B cell (primary cell): ENCODE data around the gene DDX39B. TPM values are rescaled to one million over a fixed set of nuclear protein-coding genes. Genes with fewer than 3 reads are reported as not detected.

ENCODE experiments used
- ATAC-seq: fragments of 200-7000 bp; cut with Tn5 transposase; one replicate; pipeline ENCODE4 v1.10.0; 2021; ENCODE audit warnings: low read depth, mild to moderate bottlenecking, moderate number of reproducible peaks, moderate library complexity
- CTCF ChIA-PET: fragments of 350-600 bp; sonication (Branson Sonifier 250); formaldehyde crosslinking; loops from one replicate; lab custom pipeline; 2021; ENCODE audit warnings: antibody characterized with exemption, inconsistent platforms; lab: Charles Lee
- POLR2A ChIA-PET: fragments of 350-600 bp; sonication (Branson Sonifier 250); formaldehyde crosslinking; loops from one replicate; lab custom pipeline; 2021; ENCODE audit warnings: antibody characterized with exemption; lab: Charles Lee
- DNase-seq: peaks from one replicate; pipeline ENCODE4 v3.0.0; 2013
- H2AFZ ChIP-seq: 2 replicates; pipeline ENCODE4 v1.6.1; 2012; ENCODE audit warnings: mild to moderate bottlenecking, low read depth, low read length; ENCODE audit not compliant: insufficient read depth, poor library complexity, severe bottlenecking
- H3K27ac ChIP-seq, 2 donors: 1 replicate in 1 of 2; 2 replicates in 1 of 2; pipeline ENCODE4 v1.5.1; 2012 to 2013; ENCODE audit warnings: low read length in 2 of 2, mild to moderate bottlenecking in 2 of 2, moderate library complexity in 1 of 2
- H3K27me3 ChIP-seq, 4 experiments: fragments of 200-600 bp in 1 of 4; sonication (generic) in 1 of 4; replicated peaks in 1 of 4; 1 replicate in 2 of 4; 2 replicates in 2 of 4; pipeline versions ENCODE4 v1.6.1 to v1.7.0; 2013 to 2016; ENCODE audit warnings: low read length in 3 of 4, mild to moderate bottlenecking in 2 of 4, mixed read lengths in 1 of 4, moderate library complexity in 1 of 4; ENCODE audit not compliant: insufficient read depth in 4 of 4, control insufficient read depth in 3 of 4; ENCODE audit errors: control extremely low read depth in 1 of 4
- H3K36me3 ChIP-seq, 2 experiments: replicated peaks in 1 of 2; 1 replicate in 1 of 2; 2 replicates in 1 of 2; pipeline versions ENCODE4 v1.6.1 to v1.7.1; 2013; ENCODE audit warnings: low read length in 1 of 2; ENCODE audit not compliant: insufficient read depth in 2 of 2, control insufficient read depth in 1 of 2; ENCODE audit errors: control extremely low read depth in 1 of 2, extremely low read depth in 1 of 2
- H3K4me1 ChIP-seq, 2 donors: fragments of 200-600 bp in 1 of 2; sonication (generic) in 1 of 2; 1 replicate in 1 of 2; 2 replicates in 1 of 2; pipeline versions ENCODE4 v1.5.1 to v1.6.1; 2013 to 2017; ENCODE audit warnings: low read length in 2 of 2; ENCODE audit not compliant: control insufficient read depth in 2 of 2, insufficient read depth in 2 of 2
- H3K4me2 ChIP-seq: replicated peaks from 2 replicates; pipeline ENCODE3; 2012; ENCODE audit warnings: mild to moderate bottlenecking, low read depth, low read length; ENCODE audit not compliant: poor library complexity, severe bottlenecking
- H3K4me3 ChIP-seq, 5 experiments: fragments of 200-600 bp in 1 of 5; sonication (generic) in 1 of 5; 1 replicate in 3 of 5; 2 replicates in 2 of 5; pipeline versions ENCODE4 v1.5.1 to v1.7.0; 2011 to 2016; ENCODE audit warnings: low read length in 4 of 5, mild to moderate bottlenecking in 4 of 5, low read depth in 2 of 5, control low read depth in 1 of 5, moderate library complexity in 1 of 5; ENCODE audit not compliant: insufficient read depth in 1 of 5; ENCODE audit errors: control extremely low read depth in 1 of 5, extremely low read depth in 1 of 5
- H3K79me2 ChIP-seq: fragments of 200-600 bp; sonication (generic); one replicate; pipeline ENCODE4 v1.6.0; 2016; ENCODE audit warnings: low read length; ENCODE audit not compliant: control insufficient read depth, insufficient read depth
- H3K9ac ChIP-seq: fragments of 200-600 bp; sonication (generic); 2 replicates; pipeline ENCODE4 v1.6.1; 2017; ENCODE audit warnings: mild to moderate bottlenecking, low read length, moderate library complexity
- H3K9me3 ChIP-seq, 3 donors: one replicate each; pipeline versions ENCODE4 v1.6.1 to v1.7.1; 2013; ENCODE audit warnings: low read length in 2 of 3; ENCODE audit not compliant: control insufficient read depth in 2 of 3, insufficient read depth in 1 of 3; ENCODE audit errors: control extremely low read depth in 1 of 3
- H4K20me1 ChIP-seq: 2 replicates; pipeline ENCODE4 v1.6.0; 2012; ENCODE audit warnings: mild to moderate bottlenecking, low read length; ENCODE audit not compliant: insufficient read depth, control insufficient read depth, poor library complexity, severe bottlenecking
- H3K27ac Mint-ChIP-seq: one replicate; pipeline ENCODE4 v1.8.0; 2021; ENCODE audit warnings: mixed read lengths
- H3K27me3 Mint-ChIP-seq: one replicate; pipeline ENCODE4 v1.8.0; 2021; ENCODE audit warnings: mixed read lengths
- H3K4me1 Mint-ChIP-seq: one replicate; pipeline ENCODE4 v1.8.0; 2021; ENCODE audit warnings: mixed read lengths
- H3K4me3 Mint-ChIP-seq: one replicate; pipeline ENCODE4 v1.8.0; 2021; ENCODE audit warnings: mixed read lengths
- H3K9me3 Mint-ChIP-seq: one replicate; pipeline ENCODE4 v1.8.0; 2022; ENCODE audit warnings: mixed read lengths; ENCODE audit not compliant: insufficient read depth
- CTCF ChIP-seq: fragments of 200-600 bp; IDR thresholded peaks from one replicate; pipeline ENCODE4 v1.8.0; 2022; ENCODE audit warnings: antibody characterized with exemption, mild to moderate bottlenecking
- EZH2 ChIP-seq: IDR thresholded peaks from 2 replicates; pipeline ENCODE4 v1.6.1; 2012; ENCODE audit warnings: borderline replicate concordance, low read depth, mild to moderate bottlenecking, moderate library complexity, low read length; ENCODE audit not compliant: insufficient read depth, poor library complexity, severe bottlenecking
- WGBS: methylation state at CpG from one replicate; pipeline ENCODE4 v1.1.5; 2013; ENCODE audit warnings: missing lambda C conversion rate; ENCODE audit not compliant: insufficient coverage; 5-methylcytosine and 5-hydroxymethylcytosine counted together
- intact Hi-C: fragments of 100-400 bp; cut with micrococcal nuclease; formaldehyde crosslinking; loops from one replicate; pipeline ENCODE4 v1.10.0; 2022
- polyA plus RNA-seq: library from polyadenylated mRNA; depleted of rRNA; stranded (reverse); fragments of >200 nt; gene quantifications from 2 replicates; pipeline ENCODE4 v1.2.3, GENCODE V29; 2012
- total RNA-seq, 2 donors: library from RNA; stranded (reverse); fragments of 120-200 nt in 1 of 2; gene quantifications; 1 replicate in 1 of 2; 2 replicates in 1 of 2; pipeline versions ENCODE4 v1.2.3 to v1.2.4, GENCODE V29; 2013 to 2022

The DDX39B gene
- total and polyA plus RNA-seq, 2 donors (not counting 1 experiment from before 2014, with no cell fraction given), result 576 to 838 TPM

DNA sequence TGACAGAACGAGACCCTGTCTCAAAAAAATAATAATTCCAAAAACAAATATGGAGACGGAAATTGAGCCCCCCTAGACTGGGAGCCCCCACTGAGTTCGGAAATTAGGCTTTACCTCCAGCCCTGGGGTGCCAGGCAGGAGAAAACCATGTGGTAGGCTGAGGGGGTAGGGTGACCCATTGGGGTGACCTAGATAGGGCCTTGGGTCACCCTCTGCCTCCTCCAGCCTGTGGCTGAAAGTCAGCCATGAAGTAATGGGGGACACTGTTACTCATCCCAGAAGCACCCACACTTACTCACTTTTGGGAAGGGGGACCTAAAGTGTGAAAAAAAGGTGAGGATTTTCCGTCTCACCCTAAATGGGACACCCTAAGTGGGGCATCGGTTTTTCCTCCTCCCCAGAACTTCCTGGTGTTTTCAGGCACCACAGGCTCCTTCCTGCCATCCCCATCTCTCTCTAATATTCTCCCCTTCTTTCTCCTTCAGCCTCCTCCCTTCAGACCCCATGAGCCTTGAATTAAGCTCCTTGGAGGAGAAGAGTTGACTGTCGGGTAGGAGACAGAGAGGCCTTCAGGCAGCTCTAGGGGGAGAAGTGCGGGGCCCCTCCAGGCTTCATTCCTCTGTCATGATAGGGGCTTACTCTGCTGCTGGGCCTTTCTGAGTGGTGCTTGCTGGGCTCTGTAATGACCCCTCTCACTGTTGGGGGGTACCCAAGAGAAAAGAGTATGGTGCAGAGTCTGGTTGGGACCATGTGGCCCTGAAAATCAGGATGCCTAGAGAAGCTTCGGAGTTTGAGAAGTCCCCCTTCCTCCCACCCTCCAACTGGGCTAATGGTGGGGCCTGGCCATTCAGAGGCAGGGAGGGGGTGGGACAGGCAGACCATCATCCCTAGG, 38.0 kb upstream of the DDX39B start:
- H3K27ac Mint-ChIP-seq, result peak overlapping the region; percentile 99
- intact Hi-C loops, result loop anchor here (1.0 to 2.0 kb wide), 2 partner anchors 21 to 28 kb away; no protein-coding TSS in a partner anchor
- Histone ChIP-seq H3K4me2 (peak overlapping the region; percentile 88), H3K36me3 (peaks cover 2 to 39% of the 10 kb centered on the region in 2 experiments), H3K9me3 (no peaks in the 10 kb centered on the region), H3K27me3 (no peaks in the 10 kb centered on the region), H3K27ac (peak overlapping the region; percentile 95 to 97), H3K4me1 (peaks cover 65 to 83% of the 10 kb centered on the region in 2 donors), H3K79me2 (peaks cover 85% of the 10 kb centered on the region), H2AFZ (no peak overlapping the region), H3K4me3 (peak overlapping the region; percentile 51 to 100 (median 85)), H3K9ac (peak overlapping the region; percentile 97), H4K20me1 (peaks cover 33% of the 10 kb centered on the region)
- ChIA-PET POLR2A (interaction anchor here (0.6 to 42.6 kb wide), 8 partner anchors 5 to 933 kb away, joined by 3 to 1450 read pairs (median 7); partner anchors contain the start of genes ATP6V1G2, DDX39B, LST1 and LTA), CTCF (interaction anchor here (0.8 to 35.3 kb wide), 8 partner anchors 16 to 253 kb away, joined by 3 to 2241 read pairs (median 6); partner anchors contain the start of genes ATP6V1G2, DDX39B, LST1 and LTA)
- no peak for ATAC-seq
- TF ChIP-seq CTCF (no peak), EZH2 (no peak)
- H3K4me1 Mint-ChIP-seq, result peaks cover 83% of the 10 kb centered on the region
- no peaks in the 10 kb centered on the region for H3K27me3 Mint-ChIP-seq
- 81% methylated on average over 4 of the region's 8 CpGs for WGBS
- H3K4me3 Mint-ChIP-seq, result peak overlapping the region; percentile 98
- no peaks in the 10 kb centered on the region for H3K9me3 Mint-ChIP-seq
- no peak for DNase-seq
